SK-N-MC (cell line): ENCODE data around the gene MICU1.
"Not testable (repeated sequence)": the region's sequence is repeated elsewhere in the genome, so short reads cannot be mapped to it uniquely, and the experiment has no call there.

Experiments used
- DNase-seq: peaks from one replicate; pipeline ENCODE4 v3.0.0-alpha.2; 2011; ENCODE audit warnings: low read depth, low spot score
- H3K27ac ChIP-seq: fragments of 200-600 bp; sonication (generic); 2 replicates; pipeline ENCODE4 v1.5.1; 2016; ENCODE audit warnings: mixed run types
- H3K36me3 ChIP-seq: fragments of 200-600 bp; sonication (generic); 2 replicates; pipeline ENCODE4 v1.6.1; 2017; ENCODE audit warnings: antibody characterized with exemption, low read length, mixed read lengths; ENCODE audit not compliant: insufficient read depth
- H3K4me3 ChIP-seq: fragments of 200-600 bp; sonication (generic); 2 replicates; pipeline ENCODE4 v1.5.1; 2016
- H3K9ac ChIP-seq: fragments of 200-600 bp; sonication (generic); 2 replicates; pipeline ENCODE4 v1.8.0; 2017; ENCODE audit warnings: mixed run types, mixed read lengths; ENCODE audit not compliant: insufficient read length
- H3K9me3 ChIP-seq: fragments of 200-600 bp; sonication (generic); 2 replicates; pipeline ENCODE4 v1.6.1; 2017; ENCODE audit warnings: low read depth, mild to moderate bottlenecking, antibody characterized with exemption, low read length, moderate library complexity, mixed read lengths
- EZH2 ChIP-seq: fragments of 200-600 bp; sonication (generic); IDR thresholded peaks from one replicate; pipeline ENCODE4 v1.6.1; 2017; ENCODE audit warnings: antibody characterized with exemption
- FOXP2 ChIP-seq: optimal IDR thresholded peaks from 2 replicates; pipeline ENCODE3; 2011; ENCODE audit warnings: mild to moderate bottlenecking, moderate library complexity; ENCODE audit not compliant: insufficient read depth; ENCODE audit errors: extremely low read length, control extremely low read depth
- POLR2AphosphoS5 ChIP-seq: IDR thresholded peaks from 2 replicates; pipeline ENCODE4 v1.6.1; 2012; ENCODE audit warnings: mild to moderate bottlenecking, low read depth, low read length, borderline replicate concordance

Gene MICU1

DNA sequence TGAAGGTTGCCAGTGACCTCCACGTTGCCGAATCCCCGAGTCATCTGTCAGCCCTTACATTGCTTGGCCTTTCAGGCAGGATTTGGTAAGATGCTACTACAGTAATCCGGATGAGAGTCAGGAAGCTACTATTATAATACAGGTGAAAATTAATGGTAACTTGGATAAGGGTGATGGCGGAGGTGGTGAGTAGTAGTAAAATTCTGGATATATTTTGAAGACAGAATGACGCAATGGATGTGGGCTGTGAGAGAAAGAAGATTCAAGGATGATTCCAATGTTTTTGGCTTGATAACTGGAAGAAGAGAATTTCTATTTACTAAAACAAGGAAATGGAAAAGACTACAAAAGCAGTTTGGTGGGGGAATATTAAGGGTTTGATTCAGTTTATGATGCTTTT lies 269.8 kb downstream of the MICU1 start:
- Histone ChIP-seq H3K27ac (no peak overlapping the region), H3K9me3 (no peaks in the 10 kb centered on the region), H3K4me3 (no peak overlapping the region), H3K36me3 (no peaks in the 10 kb centered on the region), H3K9ac (no peak overlapping the region)
- no peak for DNase-seq
- TF ChIP-seq POLR2AphosphoS5 (no peak), FOXP2 (no peak), EZH2 (no peak)

GRCh38 chr10:72355214-72355555 lies 270.7 kb downstream of the MICU1 start:
- Histone ChIP-seq H3K27ac (peak overlapping the region; percentile 60), H3K36me3 (no peaks in the 10 kb centered on the region), H3K4me3 (peak overlapping the region; percentile 92), H3K9ac (peak overlapping the region; percentile 55), H3K9me3 (no peaks in the 10 kb centered on the region)
- TF ChIP-seq FOXP2 (no peak), EZH2 (no peak), POLR2AphosphoS5 (no peak)
- DNase-seq, result no peak

GRCh38 chr10:72354356-72355213 lies 271.3 kb downstream of the MICU1 start, which contains the start of gene DNAJB12:
DNAJB12 (minus strand) TSS chr10:72354919; CDS start chr10:72354897, 22 bp downstream.
- no peaks in the 10 kb centered on the region for H3K9me3 ChIP-seq
- no peaks in the 10 kb centered on the region for H3K36me3 ChIP-seq
- peak within 1 kb of the TSS; percentile 96 for H3K27ac ChIP-seq
- H3K9ac ChIP-seq, result peak within 1 kb of the TSS; percentile 97
- DNase-seq, result peak; percentile 64
- no peak for TF ChIP-seq FOXP2
- peak; percentile 76; the same call in 1 of the 2 replicates for TF ChIP-seq POLR2AphosphoS5
- H3K4me3 ChIP-seq, result peak within 1 kb of the TSS; percentile 92

DNA sequence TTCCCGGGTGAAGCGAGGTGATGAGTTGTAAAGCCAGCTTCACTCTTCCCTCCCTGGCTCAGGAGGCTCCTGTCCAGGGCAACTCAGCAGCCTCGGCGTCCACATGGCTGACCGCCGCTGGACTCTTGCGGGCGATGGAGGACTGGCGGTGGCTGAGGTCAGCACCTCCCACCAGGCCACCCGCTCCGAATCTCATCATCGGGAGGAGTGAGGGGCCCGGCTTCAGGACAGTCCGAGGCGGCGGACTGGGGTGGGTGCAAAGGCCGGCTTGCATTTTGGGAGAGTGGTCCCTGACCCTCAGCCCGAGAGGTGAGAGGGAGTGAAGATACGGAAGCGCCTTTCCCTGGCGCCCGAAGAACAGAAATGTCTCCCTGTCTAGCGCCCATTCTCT lies 271.9 kb downstream of the MICU1 start:
- Histone ChIP-seq H3K36me3 (no peaks in the 10 kb centered on the region), H3K9me3 (no peaks in the 10 kb centered on the region), H3K9ac (peak overlapping the region; percentile 97), H3K4me3 (peak overlapping the region; percentile 92), H3K27ac (no peak overlapping the region)
- TF ChIP-seq EZH2, result no peak
- no peak for TF ChIP-seq POLR2AphosphoS5
- no peak for TF ChIP-seq FOXP2
- DNase-seq, result no peak

- Histone ChIP-seq H3K27ac (no peak overlapping the region), H3K36me3 (no peaks in the 10 kb centered on the region), H3K9me3 (no peaks in the 10 kb centered on the region), H3K4me3 (peak overlapping the region; percentile 92), H3K9ac (peak overlapping the region; percentile 97)
- TF ChIP-seq FOXP2, result no peak
- no peak for TF ChIP-seq POLR2AphosphoS5
- no peak for TF ChIP-seq EZH2
- DNase-seq, result no peak
Measured at GRCh38 chr10:72353028-72353964, 272.6 kb downstream of the MICU1 start.

- no peak for TF ChIP-seq EZH2
- TF ChIP-seq FOXP2, result no peak
- TF ChIP-seq POLR2AphosphoS5, result no peak
- no peak overlapping the region for H3K9ac ChIP-seq
- no peak overlapping the region for H3K27ac ChIP-seq
- DNase-seq, result no peak
- no peak overlapping the region for H3K4me3 ChIP-seq
- no peaks in the 10 kb centered on the region for H3K36me3 ChIP-seq
- H3K9me3 ChIP-seq, result no peaks in the 10 kb centered on the region
Measured at GRCh38 chr10:72351479-72351878, 274.4 kb downstream of the MICU1 start.

GRCh38 chr10:72349438-72349837 lies 276.4 kb downstream of the MICU1 start:
- Histone ChIP-seq H3K27ac (no peak overlapping the region), H3K9me3 (no peaks in the 10 kb centered on the region), H3K4me3 (no peak overlapping the region), H3K9ac (no peak overlapping the region), H3K36me3 (no peaks in the 10 kb centered on the region)
- DNase-seq, result no peak
- TF ChIP-seq FOXP2 (no peak), POLR2AphosphoS5 (no peak), EZH2 (no peak)

DNA sequence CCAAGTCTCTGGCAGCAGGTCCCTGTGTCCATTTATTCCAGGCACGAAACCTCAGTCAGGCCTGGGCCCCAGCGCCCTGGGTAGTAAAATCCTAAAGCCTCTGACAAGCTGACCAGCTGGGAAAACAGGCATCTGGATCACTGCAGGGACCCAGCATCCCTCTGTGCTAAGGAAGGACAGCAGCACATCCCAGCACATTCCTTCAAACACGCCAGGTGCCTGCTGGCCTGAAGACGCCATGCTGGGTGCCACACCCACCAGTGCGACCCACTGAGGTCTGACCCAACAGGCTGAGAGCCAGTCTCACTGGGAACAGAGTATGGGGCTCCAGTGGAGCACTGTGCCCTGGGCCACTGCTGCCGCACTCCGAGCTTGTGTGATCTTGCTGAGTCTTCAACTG lies 277.6 kb downstream of the MICU1 start:
- TF ChIP-seq FOXP2 (no peak), EZH2 (no peak), POLR2AphosphoS5 (no peak)
- H3K27ac ChIP-seq, result no peak overlapping the region
- no peak overlapping the region for H3K9ac ChIP-seq
- no peak for DNase-seq
- H3K36me3 ChIP-seq, result no peaks in the 10 kb centered on the region
- H3K4me3 ChIP-seq, result no peak overlapping the region
- no peaks in the 10 kb centered on the region for H3K9me3 ChIP-seq

GRCh38 chr10:72346117-72346516 lies 279.8 kb downstream of the MICU1 start:
- H3K27ac ChIP-seq, H3K36me3 ChIP-seq, H3K9ac ChIP-seq: not testable (repeated sequence)

More at GRCh38 chr10:72346117-72346516, 279.8 kb downstream of the MICU1 start:
- not testable (repeated sequence) for H3K4me3 ChIP-seq, DNase-seq, H3K9me3 ChIP-seq
